Mesendoderm (in vitro differentiated cells): ENCODE data around the gene CEP104.

Experiments used
- DNase-seq: peaks from one replicate; pipeline ENCODE4 v3.0.0; 2013
- H2AK5ac ChIP-seq: 2 replicates; pipeline ENCODE4 v1.6.1; 2013; ENCODE audit warnings: low read length, inconsistent platforms
- H2BK120ac ChIP-seq: 2 replicates; pipeline ENCODE4 v1.6.1; 2013; ENCODE audit warnings: low read depth, mild to moderate bottlenecking, low read length, moderate library complexity, mixed read lengths
- H2BK15ac ChIP-seq: replicated peaks from 2 replicates; pipeline ENCODE4 v1.6.1; 2013; ENCODE audit warnings: low read depth, mild to moderate bottlenecking, moderate library complexity
- H2BK5ac ChIP-seq: 2 replicates; pipeline ENCODE4 v1.6.1; 2013; ENCODE audit warnings: low read length, inconsistent platforms
- H3K18ac ChIP-seq: 2 replicates; pipeline ENCODE4 v1.6.1; 2013; ENCODE audit warnings: mild to moderate bottlenecking, low read length, mixed read lengths
- H3K23ac ChIP-seq: one replicate; pipeline ENCODE4 v1.6.1; 2013; ENCODE audit warnings: low read length
- H3K27ac ChIP-seq: 2 replicates; pipeline ENCODE4 v1.5.1; 2013; ENCODE audit warnings: low read depth, mild to moderate bottlenecking, inconsistent platforms, low read length, moderate library complexity
- H3K27me3 ChIP-seq: 2 replicates; pipeline ENCODE4 v1.6.1; 2013; ENCODE audit warnings: low read length, control low read depth, mild to moderate bottlenecking, inconsistent platforms; ENCODE audit not compliant: insufficient read depth, poor library complexity
- H3K36me3 ChIP-seq: 2 replicates; pipeline ENCODE4 v1.6.1; 2013; ENCODE audit warnings: low read length, inconsistent platforms; ENCODE audit not compliant: control insufficient read depth, insufficient read depth
- H3K4ac ChIP-seq: one replicate; pipeline ENCODE4 v1.6.1; 2013; ENCODE audit warnings: low read depth, mild to moderate bottlenecking, low read length, moderate library complexity
- H3K4me1 ChIP-seq: 2 replicates; pipeline ENCODE4 v1.6.1; 2013; ENCODE audit warnings: low read depth, low read length, inconsistent platforms; ENCODE audit not compliant: control insufficient read depth
- H3K4me2 ChIP-seq: 2 replicates; pipeline ENCODE4 v1.6.1; 2013; ENCODE audit warnings: low read length
- H3K4me3 ChIP-seq: 2 replicates; pipeline ENCODE4 v1.5.1; 2013; ENCODE audit warnings: mild to moderate bottlenecking, low read length
- H3K56ac ChIP-seq: one replicate; pipeline ENCODE4 v1.6.1; 2013; ENCODE audit warnings: low read length
- H3K79me1 ChIP-seq: 2 replicates; pipeline ENCODE4 v1.6.1; 2013; ENCODE audit warnings: low read length, inconsistent platforms
- H3K79me2 ChIP-seq: 2 replicates; pipeline ENCODE4 v1.6.1; 2013; ENCODE audit warnings: mild to moderate bottlenecking, low read length; ENCODE audit not compliant: control insufficient read depth, insufficient read depth
- H3K9ac ChIP-seq: 2 replicates; pipeline ENCODE4 v1.6.1; 2013; ENCODE audit warnings: low read length, inconsistent platforms
- H4K5ac ChIP-seq: one replicate; pipeline ENCODE4 v1.6.1; 2013; ENCODE audit warnings: low read length
- H4K8ac ChIP-seq: one replicate; pipeline ENCODE4 v1.6.1; 2013; ENCODE audit warnings: low read depth, mild to moderate bottlenecking, control low read depth, low read length, moderate library complexity
- WGBS: extraction: QIAGEN DNeasy Blood & Tissue Kit; methylation state at CpG from one replicate; pipeline ENCODE4 v1.1.7; 2013; ENCODE audit warnings: low lambda C conversion rate, missing lambda C conversion rate; ENCODE audit not compliant: insufficient coverage; ENCODE audit errors: extremely low coverage; 5-methylcytosine and 5-hydroxymethylcytosine counted together

CEP104 gene

GRCh38 chr1:3779912-3780416 is 77.0 kb downstream of the CEP104 start:
- H3K36me3 ChIP-seq, result peaks cover 15% of the 10 kb centered on the region
- no peak overlapping the region for H4K8ac ChIP-seq

DNA sequence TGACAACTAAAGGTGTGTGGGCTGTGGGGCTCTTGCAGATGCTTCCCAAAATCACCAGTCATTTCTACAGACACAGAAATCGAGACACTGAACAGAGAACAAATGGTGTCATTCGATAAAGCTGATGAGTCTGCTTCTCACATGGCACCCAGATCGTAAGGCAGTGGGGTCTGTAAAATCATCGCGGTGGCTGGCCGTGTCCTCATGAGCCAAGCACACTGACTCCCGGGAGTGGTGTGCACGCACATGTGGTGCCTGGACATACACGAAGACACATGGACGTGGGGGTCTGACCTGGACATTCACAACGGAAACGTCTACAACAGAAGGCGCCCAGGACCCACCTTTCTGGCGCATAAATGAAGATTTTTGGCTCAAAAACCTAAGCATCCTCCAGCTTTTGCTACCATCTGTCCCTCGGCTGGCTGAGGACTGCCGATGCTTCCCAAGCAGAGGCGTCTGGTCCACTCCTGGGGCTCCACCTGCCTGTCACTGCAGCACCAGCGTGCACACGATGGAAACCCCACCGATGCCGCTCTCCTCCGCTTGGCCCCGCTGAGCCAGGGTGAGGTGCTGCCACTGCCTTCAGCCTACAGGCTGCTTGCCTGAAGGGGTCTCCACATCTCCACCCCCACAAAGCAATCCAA is 77.6 kb downstream of the CEP104 start:
- no peaks in the 10 kb centered on the region for H3K4me1 ChIP-seq
- no peak overlapping the region for H3K4me2 ChIP-seq
- no peak overlapping the region for H2BK5ac ChIP-seq
- H4K8ac ChIP-seq, result no peak overlapping the region
- H3K9ac ChIP-seq, result no peak overlapping the region
- H3K79me2 ChIP-seq, result no peaks in the 10 kb centered on the region
- H3K27me3 ChIP-seq, result no peaks in the 10 kb centered on the region
- no peak overlapping the region for H2BK120ac ChIP-seq
- H3K23ac ChIP-seq, result no peak overlapping the region
- H4K5ac ChIP-seq, result no peak overlapping the region
- no peak overlapping the region for H2AK5ac ChIP-seq
- no peaks in the 10 kb centered on the region for H3K79me1 ChIP-seq
- peaks cover 14% of the 10 kb centered on the region for H3K36me3 ChIP-seq
- no peak overlapping the region for H3K4me3 ChIP-seq
- no peak overlapping the region for H2BK15ac ChIP-seq
- no peak overlapping the region for H3K56ac ChIP-seq
- no peak overlapping the region for H3K18ac ChIP-seq
- no CpG with 5 or more reads among the region's 23 CpGs for WGBS
- H3K4ac ChIP-seq, result no peak overlapping the region
- DNase-seq, result no peak
- H3K27ac ChIP-seq, result no peak overlapping the region

More at GRCh38 chr1:3779912-3780416, 77.0 kb downstream of the CEP104 start:
- H3K4me2 ChIP-seq, result no peak overlapping the region
- H3K79me2 ChIP-seq, result no peaks in the 10 kb centered on the region
- H3K9ac ChIP-seq, result no peak overlapping the region
- H2BK15ac ChIP-seq, result no peak overlapping the region
- no peak for DNase-seq
- no peak overlapping the region for H4K5ac ChIP-seq
- no peak overlapping the region for H3K56ac ChIP-seq
- no peaks in the 10 kb centered on the region for H3K27me3 ChIP-seq
- no peak overlapping the region for H3K4me3 ChIP-seq
- H3K27ac ChIP-seq, result no peak overlapping the region
- no peaks in the 10 kb centered on the region for H3K4me1 ChIP-seq
- H2BK120ac ChIP-seq, result no peak overlapping the region
- no peak overlapping the region for H3K4ac ChIP-seq
- no CpG with 5 or more reads among the region's 20 CpGs for WGBS
- no peak overlapping the region for H2AK5ac ChIP-seq
- no peak overlapping the region for H3K23ac ChIP-seq
- no peaks in the 10 kb centered on the region for H3K79me1 ChIP-seq
- no peak overlapping the region for H2BK5ac ChIP-seq
- no peak overlapping the region for H3K18ac ChIP-seq

DNA sequence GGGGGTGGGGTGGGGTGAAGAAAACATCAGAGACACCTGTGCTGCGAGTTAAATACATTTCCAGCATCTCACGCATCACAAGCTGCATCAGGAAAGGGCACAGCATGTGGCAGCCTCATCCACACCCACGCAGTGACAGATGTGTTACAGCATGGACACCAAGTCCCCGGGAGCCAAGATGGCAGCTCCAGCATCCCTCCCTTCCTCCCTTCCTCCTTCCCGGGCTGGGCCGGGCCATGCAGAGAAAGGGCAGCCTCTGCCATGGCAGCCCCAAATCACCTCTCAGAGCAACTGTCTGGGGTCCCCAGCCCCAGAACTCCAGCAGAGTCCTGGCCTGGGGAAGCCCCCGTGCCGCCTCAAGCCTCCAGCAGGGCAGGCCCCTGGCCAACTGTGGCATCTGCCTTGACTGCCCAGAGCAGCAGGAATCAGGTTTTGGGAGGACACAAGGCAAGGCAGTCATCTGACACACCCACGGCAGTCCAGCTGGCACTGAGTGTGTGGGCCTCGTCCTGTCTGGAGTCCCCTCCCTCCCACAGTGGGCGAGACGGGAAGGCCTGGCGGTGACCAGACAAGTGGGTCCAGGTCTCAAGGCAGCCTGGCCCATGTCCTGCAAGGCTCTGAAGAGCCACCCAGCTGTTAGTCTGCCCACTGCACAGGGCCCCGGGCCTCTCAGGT is 78.3 kb downstream of the CEP104 start:
- no peaks in the 10 kb centered on the region for H3K79me1 ChIP-seq
- H4K8ac ChIP-seq, result no peak overlapping the region
- H3K4me2 ChIP-seq, result no peak overlapping the region
- H4K5ac ChIP-seq, result no peak overlapping the region
- H3K79me2 ChIP-seq, result no peaks in the 10 kb centered on the region
- H3K27ac ChIP-seq, result no peak overlapping the region
- no peak overlapping the region for H2AK5ac ChIP-seq
- H3K23ac ChIP-seq, result no peak overlapping the region
- no peak overlapping the region for H3K9ac ChIP-seq
- H3K4me3 ChIP-seq, result no peak overlapping the region
- H3K4me1 ChIP-seq, result no peaks in the 10 kb centered on the region
- no peak overlapping the region for H3K4ac ChIP-seq
- no peak overlapping the region for H3K18ac ChIP-seq
- H3K36me3 ChIP-seq, result peaks cover 11% of the 10 kb centered on the region
- H3K56ac ChIP-seq, result no peak overlapping the region
- no peak overlapping the region for H2BK15ac ChIP-seq
- no peak overlapping the region for H2BK120ac ChIP-seq
- H3K27me3 ChIP-seq, result no peaks in the 10 kb centered on the region
- DNase-seq, result no peak
- H2BK5ac ChIP-seq, result no peak overlapping the region
- no CpG with 5 or more reads among the region's 14 CpGs for WGBS

- no peak overlapping the region for H3K9ac ChIP-seq
- H3K36me3 ChIP-seq, result peaks cover 11% of the 10 kb centered on the region
- H2BK5ac ChIP-seq, result no peak overlapping the region
- no peak for DNase-seq
- H3K27ac ChIP-seq, result no peak overlapping the region
- no peak overlapping the region for H3K18ac ChIP-seq
- H3K27me3 ChIP-seq, result no peaks in the 10 kb centered on the region
- H3K4me1 ChIP-seq, result no peaks in the 10 kb centered on the region
- no peak overlapping the region for H3K56ac ChIP-seq
- WGBS, result no CpG with 5 or more reads among the region's 20 CpGs
- no peak overlapping the region for H4K5ac ChIP-seq
- no peak overlapping the region for H2BK120ac ChIP-seq
- no peak overlapping the region for H2BK15ac ChIP-seq
- no peak overlapping the region for H2AK5ac ChIP-seq
- no peaks in the 10 kb centered on the region for H3K79me1 ChIP-seq
- H4K8ac ChIP-seq, result no peak overlapping the region
- H3K4ac ChIP-seq, result no peak overlapping the region
- H3K4me2 ChIP-seq, result no peak overlapping the region
- H3K79me2 ChIP-seq, result no peaks in the 10 kb centered on the region
- H3K4me3 ChIP-seq, result no peak overlapping the region
- no peak overlapping the region for H3K23ac ChIP-seq
Measured at GRCh38 chr1:3777647-3778589, 79.1 kb downstream of the CEP104 start.

DNA sequence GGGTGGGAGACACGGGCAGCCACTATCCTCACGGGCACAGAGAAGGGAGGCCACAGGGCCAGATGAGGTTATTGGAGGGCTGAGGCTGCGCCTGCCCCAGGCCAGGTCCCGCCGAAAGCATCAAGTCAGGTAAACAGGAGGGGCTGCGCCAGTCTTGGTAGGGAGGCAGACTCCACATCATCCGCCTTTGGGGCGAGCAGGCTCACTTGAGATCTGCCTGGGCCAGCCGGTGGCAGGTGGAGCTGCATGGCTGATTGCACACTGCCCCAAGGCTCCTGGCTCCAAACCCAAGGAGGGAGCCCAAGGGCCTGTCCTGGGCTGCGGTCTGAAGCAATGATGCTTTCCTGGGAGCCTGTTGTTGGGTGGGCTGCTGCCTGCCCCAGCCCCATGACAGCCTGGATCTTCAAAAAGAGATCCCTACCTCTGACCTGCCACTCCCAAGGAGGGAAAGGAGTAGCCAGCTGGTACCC is 79.9 kb downstream of the CEP104 start:
- Histone ChIP-seq H3K27ac (no peak overlapping the region), H3K18ac (no peak overlapping the region), H2BK5ac (no peak overlapping the region), H3K4ac (no peak overlapping the region), H4K5ac (no peak overlapping the region), H3K27me3 (no peaks in the 10 kb centered on the region), H3K9ac (no peak overlapping the region), H3K4me1 (no peaks in the 10 kb centered on the region), H2BK15ac (no peak overlapping the region), H4K8ac (no peak overlapping the region), H3K23ac (no peak overlapping the region), H3K4me3 (no peak overlapping the region), H2BK120ac (no peak overlapping the region), H3K79me1 (no peaks in the 10 kb centered on the region), H3K36me3 (peaks cover 7% of the 10 kb centered on the region), H3K56ac (no peak overlapping the region), H2AK5ac (no peak overlapping the region), H3K79me2 (no peaks in the 10 kb centered on the region), H3K4me2 (no peak overlapping the region)
- no CpG with 5 or more reads among the region's 10 CpGs for WGBS
- DNase-seq, result no peak
